GM12878 (cell line): Measurements from ENCODE around the gene NRG3. TPM values are rescaled to one million over a fixed set of nuclear protein-coding genes. Genes with fewer than 3 reads are reported as not detected.

Experiments
- ATAC-seq: fragments of 200-7000 bp; cut with Tn5 transposase; 3 replicates; pipeline ENCODE4 v1.9.1; 2020; ENCODE audit warnings: mild to moderate bottlenecking, moderate library complexity
- BruUV-seq: library from RNA; stranded (reverse); fragments of 400-500 nt; replicated peaks from 2 replicates; lab custom pipeline; 2021; lab: Mats Ljungman, UMichigan
- CTCF ChIA-PET: fragments of 300-600 bp; sonication (Branson Sonifier 250); formaldehyde crosslinking; extraction: SDS; loops from one replicate; lab custom pipeline; 2021; ENCODE audit warnings: inconsistent platforms; lab: Yijun Ruan, JAX
- POLR2A ChIA-PET: fragments of 350-600 bp; formaldehyde crosslinking; extraction: SDS; loops from one replicate; lab custom pipeline; 2021; ENCODE audit warnings: inconsistent platforms; lab: Charles Lee
- RAD21 ChIA-PET: fragments of 300-600 bp; sonication (Branson Sonifier 250); formaldehyde crosslinking; loops from one replicate; lab custom pipeline; 2023; ENCODE audit warnings: antibody characterized with exemption; ENCODE audit not compliant: unreplicated experiment; lab: Charles Lee
- SMC1A ChIA-PET: fragments of 300-600 bp; sonication (Branson Sonifier 250); formaldehyde crosslinking; loops from one replicate; lab custom pipeline; 2023; ENCODE audit not compliant: unreplicated experiment, uncharacterized antibody; lab: Charles Lee
- DNase-seq: peaks from one replicate; pipeline ENCODE4 v3.0.0-alpha.2; 2011; ENCODE audit warnings: low read depth, low spot score
- FAIRE-seq: peaks from 3 replicates; lab custom pipeline; 2011; peaks lifted over from hg19 to GRCh38; lab: Jason Lieb, UNC
- H2AFZ ChIP-seq: 2 replicates; pipeline ENCODE4 v1.6.0; 2011; ENCODE audit warnings: low read depth, low read length, control low read depth; ENCODE audit not compliant: control insufficient read depth
- H3K27ac ChIP-seq: 2 replicates; pipeline ENCODE4 v1.5.1; 2011; ENCODE audit warnings: control low read depth; ENCODE audit not compliant: control insufficient read depth, insufficient read depth
- H3K27me3 ChIP-seq, 2 experiments: replicated peaks in 1 of 2; 2 replicates each; pipeline versions ENCODE4 v1.6.0 to v1.6.1; 2011; ENCODE audit warnings: low read length in 1 of 2; ENCODE audit not compliant: control insufficient read depth in 2 of 2, insufficient read depth in 2 of 2
- H3K36me3 ChIP-seq, 2 experiments: 2 replicates each; pipeline ENCODE4 v1.5.1; 2011; ENCODE audit warnings: low read length in 1 of 2; ENCODE audit not compliant: control insufficient read depth in 2 of 2, insufficient read depth in 2 of 2
- H3K4me1 ChIP-seq: 2 replicates; pipeline ENCODE4 v1.6.1; 2011; ENCODE audit warnings: mild to moderate bottlenecking, low read length, moderate library complexity, mixed read lengths; ENCODE audit not compliant: control insufficient read depth, insufficient read depth
- H3K4me2 ChIP-seq: 2 replicates; pipeline ENCODE4 v1.6.0; 2011; ENCODE audit warnings: control low read depth; ENCODE audit not compliant: control insufficient read depth, insufficient read depth
- H3K4me3 ChIP-seq: fragments of 200-600 bp; sonication (generic); 2 replicates; pipeline ENCODE4 v1.5.1; 2016
- H3K79me2 ChIP-seq: 2 replicates; pipeline ENCODE4 v1.6.0; 2011; ENCODE audit warnings: low read length; ENCODE audit not compliant: control insufficient read depth, insufficient read depth
- H3K9ac ChIP-seq: 2 replicates; pipeline ENCODE4 v1.8.0; 2011; ENCODE audit warnings: low read length, control low read depth, mixed read lengths; ENCODE audit not compliant: control insufficient read depth, insufficient read depth
- H3K9me3 ChIP-seq: replicated peaks from 3 replicates; pipeline ENCODE4 v1.5.1; 2011; ENCODE audit warnings: mild to moderate bottlenecking, low read length; ENCODE audit not compliant: control insufficient read depth, insufficient read depth
- H4K20me1 ChIP-seq: 2 replicates; pipeline ENCODE4 v1.6.0; 2011; ENCODE audit not compliant: control insufficient read depth, insufficient read depth
- ATF2 ChIP-seq: IDR thresholded peaks from 2 replicates; pipeline ENCODE4 v1.6.1; 2012; ENCODE audit warnings: low read length, inconsistent platforms
- ATF3 ChIP-seq: IDR thresholded peaks from 2 replicates; pipeline ENCODE4 v1.6.1; 2011; ENCODE audit warnings: low read depth, mild to moderate bottlenecking, low read length, moderate library complexity, borderline replicate concordance; ENCODE audit errors: extremely low read depth
- CHD2 ChIP-seq: IDR thresholded peaks from 2 replicates; pipeline ENCODE4 v1.6.1; 2011; ENCODE audit warnings: low read depth, low read length, improper control_type of control experiment, borderline replicate concordance
- CHD4 ChIP-seq: fragments of 200-600 bp; sonication (generic); IDR thresholded peaks from 2 replicates; pipeline ENCODE4 v1.6.1; 2016; ENCODE audit warnings: mild to moderate bottlenecking
- EED ChIP-seq: sonication (generic); IDR thresholded peaks from 2 replicates; pipeline ENCODE4 v1.6.1; 2016; ENCODE audit warnings: antibody characterized with exemption, low read depth
- FOS ChIP-seq: IDR thresholded peaks from 3 replicates; pipeline ENCODE4 v1.6.1; 2011; ENCODE audit warnings: borderline replicate concordance; ENCODE audit not compliant: insufficient read length; ENCODE audit errors: extremely low read depth
- GATAD2B ChIP-seq: fragments of 450-650 bp; conservative IDR thresholded peaks from 2 replicates; pipeline ENCODE4 v1.6.1; 2017; ENCODE audit warnings: low read depth, mild to moderate bottlenecking, moderate library complexity
- HCFC1 ChIP-seq: fragments of 150-350 bp; IDR thresholded peaks from 2 replicates; pipeline ENCODE4 v1.6.1; 2014; ENCODE audit warnings: low read length
- IRF5 ChIP-seq: fragments of 450-650 bp; IDR thresholded peaks from 2 replicates; pipeline ENCODE4 v1.6.1; 2017; ENCODE audit warnings: borderline replicate concordance
- MAX ChIP-seq: IDR thresholded peaks from 2 replicates; pipeline ENCODE4 v1.6.1; 2012; ENCODE audit warnings: low read depth, low read length, improper control_type of control experiment
- MTA2 ChIP-seq: fragments of 450-650 bp; IDR thresholded peaks from 2 replicates; pipeline ENCODE4 v1.6.1; 2016; ENCODE audit warnings: low read depth, mild to moderate bottlenecking, moderate library complexity
- NKRF ChIP-seq: fragments of 450-650 bp; conservative IDR thresholded peaks from 2 replicates; pipeline ENCODE4 v1.6.1; 2017; ENCODE audit warnings: mild to moderate bottlenecking, moderate library complexity
- NR2C2 ChIP-seq: IDR thresholded peaks from 2 replicates; pipeline ENCODE4 v1.6.1; 2011; ENCODE audit warnings: borderline replicate concordance, low read depth; ENCODE audit not compliant: control insufficient read depth, insufficient read length
- PML ChIP-seq: IDR thresholded peaks from 2 replicates; pipeline ENCODE4 v1.6.1; 2012; ENCODE audit warnings: low read length, inconsistent platforms
- SRF ChIP-seq, 2 experiments: IDR thresholded peaks; 2 replicates each; pipeline ENCODE4 v1.6.1; 2011; ENCODE audit warnings: low read depth in 2 of 2, low read length in 2 of 2, mild to moderate bottlenecking in 1 of 2, moderate library complexity in 1 of 2
- STAT1 ChIP-seq: fragments of 450-650 bp; conservative IDR thresholded peaks from 2 replicates; pipeline ENCODE4 v1.6.1; 2014; ENCODE audit warnings: antibody characterized with exemption, mild to moderate bottlenecking
- TAF1 ChIP-seq: IDR thresholded peaks from 2 replicates; pipeline ENCODE4 v1.6.1; 2011; ENCODE audit warnings: mild to moderate bottlenecking, low read depth, low read length, borderline replicate concordance
- TCF12 ChIP-seq: IDR thresholded peaks from 2 replicates; pipeline ENCODE4 v1.6.1; 2011; ENCODE audit warnings: low read depth, mild to moderate bottlenecking, low read length
- USF1 ChIP-seq: IDR thresholded peaks from 2 replicates; pipeline ENCODE4 v1.6.1; 2011; ENCODE audit warnings: borderline replicate concordance, low read depth, mild to moderate bottlenecking, moderate library complexity, mixed read lengths, low read length; ENCODE audit not compliant: insufficient read depth; ENCODE audit errors: extremely low read length
- WGBS: methylation state at CpG from one replicate; pipeline ENCODE4 v1.1.6; 2016; ENCODE audit warnings: low lambda C conversion rate; ENCODE audit not compliant: insufficient replicate concordance, insufficient coverage; ENCODE audit errors: missing lambda C conversion rate; 5-methylcytosine and 5-hydroxymethylcytosine counted together
- in situ Hi-C: fragments of 300-500 bp; cut with MboI; formaldehyde crosslinking; loops from 9 replicates; pipeline ENCODE4 v1.14.3; 2018; ENCODE audit warnings: mixed read lengths
- intact Hi-C: fragments of 100-400 bp; cut with micrococcal nuclease; formaldehyde crosslinking; loops from one replicate; pipeline ENCODE4 v1.14.2; 2022; ENCODE audit not compliant: unreplicated experiment
- polyA plus RNA-seq, 11 experiments: library from polyadenylated mRNA; depleted of rRNA in 4 of 11; unstranded in 6 of 11; stranded (reverse) in 5 of 11; fragments of >200 nt; fragmentation: Nextera tagmentation in 4 of 11; fragmentation: Illumina TruSeq in 1 of 11; extraction: Ambion mirVana in 4 of 11; extraction: Trizol in 1 of 11; gene quantifications; 1 replicate in 1 of 11; 2 replicates in 10 of 11; pipeline versions ENCODE4 v1.2.1 to v1.2.3, GENCODE V29; 2011 to 2016; ENCODE audit warnings: inconsistent platforms in 2 of 11, missing spikeins in 2 of 11, low read depth in 1 of 11
- total RNA-seq, 4 experiments: library from RNA; depleted of rRNA in 3 of 4; stranded (reverse); fragments of >200 nt in 3 of 4; fragmentation: Illumina TruSeq in 1 of 4; extraction: Trizol in 1 of 4; gene quantifications; 2 replicates each; pipeline versions ENCODE4 v1.2.1 to v1.2.3, GENCODE V29; 2013 to 2021

Gene NRG3
- total and polyA plus RNA-seq, 10 of the 15 experiments (the other 5 are each of a cell fraction or from before 2014, with no cell fraction given): 0.03 to 0.41 (median 0.17) TPM; not detected in 3

- Histone ChIP-seq H3K27me3 (no peaks in the 10 kb centered on the region), H3K4me3 (no peak overlapping the region), H3K4me1 (no peaks in the 10 kb centered on the region), H3K9ac (no peak overlapping the region), H4K20me1 (no peaks in the 10 kb centered on the region), H3K27ac (no peak overlapping the region), H3K9me3 (no peaks in the 10 kb centered on the region)
- ChIA-PET POLR2A (no interaction called here), SMC1A (no interaction called here), CTCF (no interaction called here), RAD21 (no interaction called here)
- in situ Hi-C loops: no loop called here
- intact Hi-C loops: no loop called here
- ATAC-seq (no peak), DNase-seq (no peak), FAIRE-seq (no peak)
- TF ChIP-seq SRF (IDR thresholded peaks at IDR 0.05; ENCODE audit: low read depth in 2 of 2, low read length in 2 of 2): no peak
- TF ChIP-seq IRF5: no peak
- TF ChIP-seq PML: no peak
- no peak for TF ChIP-seq NR2C2
- no peak for TF ChIP-seq CHD2
- no peak for TF ChIP-seq USF1
- TF ChIP-seq NKRF: no peak
- TF ChIP-seq ATF3: no peak
- TF ChIP-seq TCF12: no peak
- TF ChIP-seq STAT1: no peak
- no peak for TF ChIP-seq FOS
- no peak for TF ChIP-seq MAX
- no peak for TF ChIP-seq EED
- TF ChIP-seq MTA2: no peak
- no peak for TF ChIP-seq ATF2
- TF ChIP-seq GATAD2B: no peak
- no peak for TF ChIP-seq HCFC1
- TF ChIP-seq CHD4: no peak
- TF ChIP-seq TAF1: no peak
- TF ChIP-seq, all 136 proteins: peak for 0
- no TSS peak for BruUV-seq
- no peaks in the 10 kb centered on the region for H3K79me2 ChIP-seq
- no peak overlapping the region for H2AFZ ChIP-seq
- no peak overlapping the region for H3K4me2 ChIP-seq
- no peaks in the 10 kb centered on the region for H3K36me3 ChIP-seq
- WGBS: 10% methylated on average over 3 of the region's 3 CpGs
These were observed 1137.9 kb downstream of the NRG3 start for GRCh38 chr10:83012866-83013265.
